HepG2 (cell line): ENCODE measurements around the gene TST. TPM values are rescaled to one million over a fixed set of nuclear protein-coding genes. Genes with fewer than 3 reads are reported as not detected.

Experiments used
- ARHGAP35 ChIP-seq: sonication (generic); formaldehyde crosslinking; IDR thresholded peaks from 2 replicates; pipeline ENCODE4 v1.9.0; 2022; ENCODE audit warnings: mild to moderate bottlenecking, inconsistent platforms, moderate library complexity, missing genetic modification reagents, borderline replicate concordance
- ATM ChIP-seq: fragments of 450-650 bp; IDR thresholded peaks from 2 replicates; pipeline ENCODE4 v1.7.1; 2017; ENCODE audit warnings: mild to moderate bottlenecking, borderline replicate concordance
- CCAR2 ChIP-seq: fragments of 200-400 bp; formaldehyde crosslinking; optimal IDR thresholded peaks from 2 replicates; pipeline ENCODE3; 2018; ENCODE audit warnings: low read depth, mild to moderate bottlenecking, low read length, moderate library complexity
- FOXM1 ChIP-seq: sonication (generic); formaldehyde crosslinking; IDR thresholded peaks from 2 replicates; pipeline ENCODE4 v1.5.0; 2020; ENCODE audit warnings: missing genetic modification reagents
- HMGA1 ChIP-seq: sonication (generic); formaldehyde crosslinking; conservative IDR thresholded peaks from 2 replicates; pipeline ENCODE4 v1.4.0; 2020; ENCODE audit warnings: missing genetic modification reagents
- MAF1 ChIP-seq: sonication (generic); formaldehyde crosslinking; IDR thresholded peaks from 2 replicates; pipeline ENCODE4 v1.5.0; 2020; ENCODE audit warnings: missing genetic modification reagents, borderline replicate concordance
- NFKBIZ ChIP-seq: IDR thresholded peaks from 2 replicates; pipeline ENCODE4 v1.6.1; 2018; ENCODE audit warnings: missing genetic modification reagents, missing compliant biosample characterization
- NONO ChIP-seq, 2 experiments: fragments of 450-650 bp in 1 of 2; sonication (generic) in 1 of 2; formaldehyde crosslinking in 1 of 2; IDR thresholded peaks in 1 of 2; conservative IDR thresholded peaks in 1 of 2; 2 replicates each; pipeline versions ENCODE4 v1.6.1 to v1.8.0; 2017 to 2022; ENCODE audit warnings: mild to moderate bottlenecking in 1 of 2, missing genetic modification reagents in 1 of 2, moderate library complexity in 1 of 2
- PRMT3 ChIP-seq: sonication (generic); formaldehyde crosslinking; IDR thresholded peaks from 2 replicates; pipeline ENCODE4 v1.8.1; 2022; ENCODE audit warnings: low read depth, mild to moderate bottlenecking, moderate library complexity, missing genetic modification reagents, borderline replicate concordance
- REL ChIP-seq: sonication (generic); formaldehyde crosslinking; conservative IDR thresholded peaks from 2 replicates; pipeline ENCODE4 v1.8.0; 2022; ENCODE audit warnings: mild to moderate bottlenecking, missing genetic modification reagents, moderate library complexity
- SMYD3 ChIP-seq: sonication (generic); formaldehyde crosslinking; IDR thresholded peaks from 2 replicates; pipeline ENCODE4 v1.8.1; 2023; ENCODE audit warnings: mild to moderate bottlenecking, missing genetic modification reagents
- SP4 ChIP-seq: sonication (generic); formaldehyde crosslinking; IDR thresholded peaks from 2 replicates; pipeline ENCODE4 v1.8.1; 2023; ENCODE audit warnings: mild to moderate bottlenecking, missing genetic modification reagents
- ZNF296 ChIP-seq: sonication (generic); formaldehyde crosslinking; conservative IDR thresholded peaks from 2 replicates; pipeline ENCODE4 v1.5.0; 2020; ENCODE audit warnings: mild to moderate bottlenecking, missing genetic modification reagents
- ZNF724P ChIP-seq: sonication (generic); formaldehyde crosslinking; IDR thresholded peaks from 2 replicates; pipeline ENCODE4 v1.8.0; 2022; ENCODE audit warnings: missing genetic modification reagents, borderline replicate concordance
- ZNF773 ChIP-seq: sonication (generic); formaldehyde crosslinking; IDR thresholded peaks from 2 replicates; pipeline ENCODE4 v1.4.0; 2020; ENCODE audit warnings: missing genetic modification reagents, borderline replicate concordance
- ZNF792 ChIP-seq: IDR thresholded peaks from 2 replicates; pipeline ENCODE4 v1.6.1; 2016
- polyA plus RNA-seq, 8 experiments: library from polyadenylated mRNA; depleted of rRNA in 3 of 8; stranded (reverse) in 7 of 8; unstranded in 1 of 8; fragments of >200 nt; fragmentation: Illumina TruSeq in 4 of 8; extraction: Trizol in 4 of 8; gene quantifications; 2 replicates each; pipeline versions ENCODE4 v1.2.1 to v1.2.3, GENCODE V29; 2011 to 2016; ENCODE audit warnings: low read depth in 4 of 8, missing spikeins in 1 of 8, mixed read lengths in 1 of 8; ENCODE audit not compliant: insufficient read depth in 1 of 8
- total RNA-seq, 5 experiments: library from RNA; depleted of rRNA; stranded (reverse); fragments of >200 nt; fragmentation: Illumina TruSeq; extraction: Trizol; gene quantifications; 2 replicates each; pipeline ENCODE4 v1.2.3, GENCODE V29; 2016; ENCODE audit warnings: low read depth in 1 of 5
- TF ChIP-seq, protein P1 (sequence below): sonication (generic); formaldehyde crosslinking; IDR thresholded peaks from 2 replicates; pipeline ENCODE4 v1.8.1; 2022; ENCODE audit warnings: mild to moderate bottlenecking, missing genetic modification reagents
- TF ChIP-seq, protein P2 (sequence below): sonication (generic); formaldehyde crosslinking; IDR thresholded peaks from 2 replicates; pipeline ENCODE4 v1.4.0; 2020; ENCODE audit warnings: missing genetic modification reagents
- TF ChIP-seq, protein P3 (sequence below), 2 experiments: sonication (generic) in 1 of 2; formaldehyde crosslinking in 1 of 2; IDR thresholded peaks; 2 replicates each; pipeline versions ENCODE4 v1.6.1 to v1.9.0; 2014 to 2022; ENCODE audit warnings: antibody characterized with exemption in 1 of 2, borderline replicate concordance in 1 of 2, inconsistent platforms in 1 of 2, low read depth in 1 of 2, missing genetic modification reagents in 1 of 2
- TF ChIP-seq, protein P4 (sequence below): sonication (generic); formaldehyde crosslinking; IDR thresholded peaks from 2 replicates; pipeline ENCODE4 v1.5.0; 2020; ENCODE audit warnings: missing genetic modification reagents

TST gene
- total and polyA plus RNA-seq, 2 of the 13 experiments (the other 11 are each of a cell fraction or from before 2014, with no cell fraction given): 44.6 to 63.6 TPM

DNA sequence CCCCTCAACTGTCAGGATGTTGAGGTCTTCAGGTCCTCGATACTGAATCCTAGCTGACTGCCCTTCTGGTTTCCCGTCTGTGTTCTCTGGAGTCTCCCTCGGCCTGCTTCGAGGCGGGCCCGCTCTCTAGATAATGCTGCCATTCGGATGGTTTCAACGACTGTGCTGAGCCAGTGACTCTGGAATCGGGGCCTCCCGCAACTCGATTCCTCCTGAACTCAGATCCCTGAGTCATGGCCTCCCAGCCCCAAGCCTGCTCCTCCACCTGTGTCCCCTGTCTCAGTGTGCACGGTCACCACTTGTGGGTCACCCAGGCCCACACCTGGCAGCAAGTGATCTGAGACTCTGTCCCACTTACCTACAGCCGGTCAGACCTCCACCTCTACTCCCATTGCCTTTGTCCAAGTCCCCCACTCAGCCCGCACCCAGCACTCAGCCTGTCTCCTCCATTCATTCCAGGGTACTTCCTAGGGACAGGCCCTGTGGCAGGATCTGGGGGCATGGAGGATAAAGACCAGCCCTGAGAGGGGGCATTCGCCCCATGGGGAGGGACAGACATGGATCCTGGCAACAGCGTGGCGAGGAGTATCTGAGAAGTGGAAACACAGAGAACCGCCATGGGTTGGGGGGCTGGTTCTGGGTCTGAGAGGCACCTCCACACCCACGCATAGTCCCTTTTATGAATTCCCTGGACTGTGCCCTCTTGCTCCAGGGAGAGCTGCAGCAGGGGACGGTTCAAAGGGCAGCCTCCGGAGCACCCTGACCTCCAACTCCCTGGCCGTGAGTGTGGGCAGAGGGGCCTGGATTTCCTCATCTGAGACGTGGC, 14.6 kb upstream of the TST start (continued):
- TF ChIP-seq, protein P1, sequence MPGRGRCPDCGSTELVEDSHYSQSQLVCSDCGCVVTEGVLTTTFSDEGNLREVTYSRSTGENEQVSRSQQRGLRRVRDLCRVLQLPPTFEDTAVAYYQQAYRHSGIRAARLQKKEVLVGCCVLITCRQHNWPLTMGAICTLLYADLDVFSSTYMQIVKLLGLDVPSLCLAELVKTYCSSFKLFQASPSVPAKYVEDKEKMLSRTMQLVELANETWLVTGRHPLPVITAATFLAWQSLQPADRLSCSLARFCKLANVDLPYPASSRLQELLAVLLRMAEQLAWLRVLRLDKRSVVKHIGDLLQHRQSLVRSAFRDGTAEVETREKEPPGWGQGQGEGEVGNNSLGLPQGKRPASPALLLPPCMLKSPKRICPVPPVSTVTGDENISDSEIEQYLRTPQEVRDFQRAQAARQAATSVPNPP (CRISPR knock-in tag): no peak
- TF ChIP-seq NFKBIZ (no peak), FOXM1 (CRISPR knock-in tag) (no peak), MAF1 (no peak), REL (CRISPR knock-in tag) (no peak), ZNF724P (CRISPR knock-in tag) (no peak), ATM (no peak), CCAR2 (no peak), NONO (IDR thresholded peaks at IDR 0.05) (no peak), NONO (CRISPR knock-in tag; conservative IDR thresholded peaks at IDR 0.05) (0 out of 2 replicates have a peak, but pooled peaks have one; percentile 41), HMGA1 (no peak), ZNF792 (CRISPR knock-in tag) (no peak), PRMT3 (CRISPR knock-in tag) (no peak), ZNF296 (CRISPR knock-in tag) (no peak), ARHGAP35 (no peak), SP4 (no peak), SMYD3 (CRISPR knock-in tag) (peak; percentile 19; the same call in 1 of the 2 replicates), ZNF773 (CRISPR knock-in tag) (no peak)
- TF ChIP-seq, protein P2, sequence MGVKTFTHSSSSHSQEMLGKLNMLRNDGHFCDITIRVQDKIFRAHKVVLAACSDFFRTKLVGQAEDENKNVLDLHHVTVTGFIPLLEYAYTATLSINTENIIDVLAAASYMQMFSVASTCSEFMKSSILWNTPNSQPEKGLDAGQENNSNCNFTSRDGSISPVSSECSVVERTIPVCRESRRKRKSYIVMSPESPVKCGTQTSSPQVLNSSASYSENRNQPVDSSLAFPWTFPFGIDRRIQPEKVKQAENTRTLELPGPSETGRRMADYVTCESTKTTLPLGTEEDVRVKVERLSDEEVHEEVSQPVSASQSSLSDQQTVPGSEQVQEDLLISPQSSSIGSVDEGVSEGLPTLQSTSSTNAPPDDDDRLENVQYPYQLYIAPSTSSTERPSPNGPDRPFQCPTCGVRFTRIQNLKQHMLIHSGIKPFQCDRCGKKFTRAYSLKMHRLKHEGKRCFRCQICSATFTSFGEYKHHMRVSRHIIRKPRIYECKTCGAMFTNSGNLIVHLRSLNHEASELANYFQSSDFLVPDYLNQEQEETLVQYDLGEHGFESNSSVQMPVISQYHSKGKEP (CRISPR knock-in tag): no peak
- TF ChIP-seq, protein P3, sequence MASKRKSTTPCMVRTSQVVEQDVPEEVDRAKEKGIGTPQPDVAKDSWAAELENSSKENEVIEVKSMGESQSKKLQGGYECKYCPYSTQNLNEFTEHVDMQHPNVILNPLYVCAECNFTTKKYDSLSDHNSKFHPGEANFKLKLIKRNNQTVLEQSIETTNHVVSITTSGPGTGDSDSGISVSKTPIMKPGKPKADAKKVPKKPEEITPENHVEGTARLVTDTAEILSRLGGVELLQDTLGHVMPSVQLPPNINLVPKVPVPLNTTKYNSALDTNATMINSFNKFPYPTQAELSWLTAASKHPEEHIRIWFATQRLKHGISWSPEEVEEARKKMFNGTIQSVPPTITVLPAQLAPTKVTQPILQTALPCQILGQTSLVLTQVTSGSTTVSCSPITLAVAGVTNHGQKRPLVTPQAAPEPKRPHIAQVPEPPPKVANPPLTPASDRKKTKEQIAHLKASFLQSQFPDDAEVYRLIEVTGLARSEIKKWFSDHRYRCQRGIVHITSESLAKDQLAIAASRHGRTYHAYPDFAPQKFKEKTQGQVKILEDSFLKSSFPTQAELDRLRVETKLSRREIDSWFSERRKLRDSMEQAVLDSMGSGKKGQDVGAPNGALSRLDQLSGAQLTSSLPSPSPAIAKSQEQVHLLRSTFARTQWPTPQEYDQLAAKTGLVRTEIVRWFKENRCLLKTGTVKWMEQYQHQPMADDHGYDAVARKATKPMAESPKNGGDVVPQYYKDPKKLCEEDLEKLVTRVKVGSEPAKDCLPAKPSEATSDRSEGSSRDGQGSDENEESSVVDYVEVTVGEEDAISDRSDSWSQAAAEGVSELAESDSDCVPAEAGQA (IDR thresholded peaks at IDR 0.05; ENCODE audit: low read depth): no peak
- TF ChIP-seq, protein P3 (CRISPR knock-in tag; IDR thresholded peaks at IDR 0.05; ENCODE audit: borderline replicate concordance): no peak
- TF ChIP-seq, protein P4, sequence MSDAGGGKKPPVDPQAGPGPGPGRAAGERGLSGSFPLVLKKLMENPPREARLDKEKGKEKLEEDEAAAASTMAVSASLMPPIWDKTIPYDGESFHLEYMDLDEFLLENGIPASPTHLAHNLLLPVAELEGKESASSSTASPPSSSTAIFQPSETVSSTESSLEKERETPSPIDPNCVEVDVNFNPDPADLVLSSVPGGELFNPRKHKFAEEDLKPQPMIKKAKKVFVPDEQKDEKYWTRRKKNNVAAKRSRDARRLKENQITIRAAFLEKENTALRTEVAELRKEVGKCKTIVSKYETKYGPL (CRISPR knock-in tag): no peak
